Adrenal gland (tissue), 12 donors: ENCODE data around the gene RPL28. TPM values are rescaled to one million over a fixed set of nuclear protein-coding genes. Genes with fewer than 3 reads are reported as not detected.

Experiments used
- DNase-seq, 7 donors: peaks; one replicate each; pipeline ENCODE4 v3.0.0-alpha.2; 2019 to 2020
- H3K27ac ChIP-seq, 5 donors: fragments of 200-600 bp; sonication (generic) in 4 of 5; 1 replicate in 3 of 5; 2 replicates in 2 of 5; pipeline versions ENCODE4 v1.5.1 to v1.8.0; 2016 to 2020; ENCODE audit warnings: mild to moderate bottlenecking in 1 of 5
- H3K27me3 ChIP-seq: fragments of 200-600 bp; 2 replicates; pipeline ENCODE4 v1.8.0; 2021
- H3K36me3 ChIP-seq, 2 donors: fragments of 200-600 bp; replicated peaks in 1 of 2; 1 replicate in 1 of 2; 2 replicates in 1 of 2; pipeline versions ENCODE4 v1.5.1 to v1.8.0; 2018 to 2022
- H3K4me1 ChIP-seq, 2 donors: fragments of 200-600 bp; replicated peaks in 1 of 2; 1 replicate in 1 of 2; 2 replicates in 1 of 2; pipeline versions ENCODE4 v1.5.1 to v1.8.0; 2018 to 2021
- H3K4me3 ChIP-seq, 4 donors: fragments of 200-600 bp; sonication (generic) in 3 of 4; one replicate each; pipeline ENCODE4 v1.5.1; 2016 to 2018
- H3K9me3 ChIP-seq, 3 donors: fragments of 200-600 bp; sonication (generic) in 1 of 3; replicated peaks in 1 of 3; 1 replicate in 2 of 3; 2 replicates in 1 of 3; pipeline versions ENCODE4 v1.5.1 to v1.8.0; 2016 to 2021
- CTCF ChIP-seq, 6 experiments: fragments of 450-650 bp in 4 of 6; fragments of 200-600 bp in 2 of 6; sonication (generic) in 1 of 6; IDR thresholded peaks; 1 replicate in 5 of 6; 2 replicates in 1 of 6; pipeline versions ENCODE4 v1.5.1 to v1.8.0; 2016 to 2021; ENCODE audit warnings: antibody characterized with exemption in 6 of 6, mild to moderate bottlenecking in 2 of 6, moderate library complexity in 1 of 6
- POLR2A ChIP-seq, 2 donors: fragments of 450-650 bp; IDR thresholded peaks; one replicate each; pipeline ENCODE4 v1.6.1; 2017; ENCODE audit warnings: antibody characterized with exemption in 2 of 2, mild to moderate bottlenecking in 2 of 2, moderate library complexity in 1 of 2
- WGBS, 4 donors: extraction: QIAGEN DNeasy Blood & Tissue Kit in 2 of 4; methylation state at CpG; one replicate each; pipeline versions ENCODE4 v1.1.5 to v1.1.7; 2013 to 2017; 5-methylcytosine and 5-hydroxymethylcytosine counted together
- intact Hi-C, 2 donors: fragments of 100-400 bp; cut with DNase I; formaldehyde crosslinking; loops; one replicate each; pipeline versions ENCODE4 v1.14.1 to v1.15.0; 2022 to 2023
- polyA plus RNA-seq, 3 donors: library from polyadenylated mRNA; stranded (reverse); fragments of 200-250 nt in 2 of 3; fragments of 350-450 nt in 1 of 3; fragmentation: Illumina TruSeq in 1 of 3; extraction: RNeasy Lipid Tissue Mini Kit (QIAGEN cat#74804) in 1 of 3; gene quantifications; one replicate each; pipeline ENCODE4 v1.2.3, GENCODE V29; 2013 to 2014
- total RNA-seq, 9 donors: library from RNA; depleted of rRNA in 4 of 9; stranded (reverse); fragments of >200 nt in 4 of 9; fragments of 120-200 nt in 1 of 9; fragmentation: NEBNext Ultra II Directional in 1 of 9; extraction: Animal tissue kit (Norgen Biotek cat#: 25700) in 1 of 9; gene quantifications; one replicate each; pipeline versions ENCODE4 v1.1.0 to v1.2.4, GENCODE V29; 2013 to 2023
- donor health status: healthy with polysubstance abuse.
- donor health status: Bipolar disorder and iron deficiency.
- donor health status: DM: yes; HTN: yes; CAD: no.
- donor health status: DM: no; HTN: no; CAD: no.
- donor health status: DM: no; HTN: no; CAD: no.
- donor health status: DM: yes; HTN: yes; CAD: no.

Gene RPL28
- total and polyA plus RNA-seq, 12 donors: 194 to 2,804 (median 1,045) TPM

GRCh38 chr19:55441692-55442321 lies 56.1 kb downstream of the RPL28 start:
- H3K4me1 ChIP-seq: no peaks in the 10 kb centered on the region
- intact Hi-C loops: no loop called here
- no peak for DNase-seq
- peaks cover 55% of the 10 kb centered on the region for H3K27me3 ChIP-seq
- H3K4me3 ChIP-seq: no peak overlapping the region
- H3K36me3 ChIP-seq: no peaks in the 10 kb centered on the region
- no peak overlapping the region for H3K27ac ChIP-seq
- 3 to 6% (median 5%) methylated on average over 7 to 39 of the region's 39 CpGs for WGBS, 4 donors
- no peaks in the 10 kb centered on the region for H3K9me3 ChIP-seq
- TF ChIP-seq CTCF (IDR thresholded peaks at IDR 0.05) (no peak), POLR2A (IDR thresholded peaks at IDR 0.05) (no peak)

- WGBS, 4 donors: 0 to 3% (median 2%) methylated on average over 13 to 61 of the region's 72 CpGs
- intact Hi-C loops: no loop called here
- Histone ChIP-seq H3K9me3 (no peaks in the 10 kb centered on the region), H3K36me3 (no peaks in the 10 kb centered on the region), H3K4me3 (no peak overlapping the region), H3K27me3 (peaks cover 55% of the 10 kb centered on the region), H3K27ac (no peak overlapping the region), H3K4me1 (no peaks in the 10 kb centered on the region)
- TF ChIP-seq POLR2A (IDR thresholded peaks at IDR 0.05): no peak
- TF ChIP-seq CTCF (IDR thresholded peaks at IDR 0.05): no peak
- DNase-seq: no peak
Observed at GRCh38 chr19:55442372-55442961, 56.7 kb downstream of the RPL28 start.

- H3K9me3 ChIP-seq: no peaks in the 10 kb centered on the region
- TF ChIP-seq CTCF (IDR thresholded peaks at IDR 0.05): no peak
- no peak for TF ChIP-seq POLR2A (IDR thresholded peaks at IDR 0.05)
- no peak within 1 kb of the TSS for H3K27ac ChIP-seq
- DNase-seq: no peak
- no peaks in the 10 kb centered on the region for H3K36me3 ChIP-seq
- no peaks in the 10 kb centered on the region for H3K4me1 ChIP-seq
- 1 to 2% (median 2%) methylated on average over 42 to 43 of the region's 43 CpGs for WGBS, 4 donors
- no peak within 1 kb of the TSS for H3K4me3 ChIP-seq
- H3K27me3 ChIP-seq: peaks cover 55% of the 10 kb centered on the region
- intact Hi-C loops: no loop called here
Observed at GRCh38 chr19:55443045-55443823, 57.5 kb downstream of the RPL28 start, which contains the start of gene SHISA7. Gene SHISA7 (minus strand): TSS chr19:55443300. CDS start chr19:55442863, 437 bp downstream.

GRCh38 chr19:55443824-55444480 lies 58.2 kb downstream of the RPL28 start:
- no peak for DNase-seq
- Histone ChIP-seq H3K27me3 (peaks cover 51% of the 10 kb centered on the region), H3K4me1 (no peaks in the 10 kb centered on the region), H3K36me3 (no peaks in the 10 kb centered on the region), H3K27ac (no peak overlapping the region), H3K9me3 (no peaks in the 10 kb centered on the region), H3K4me3 (no peak overlapping the region)
- 29 to 34% (median 31%) methylated on average over 17 to 18 of the region's 18 CpGs for WGBS, 4 donors
- intact Hi-C loops: no loop called here
- TF ChIP-seq CTCF (IDR thresholded peaks at IDR 0.05) (no peak), POLR2A (IDR thresholded peaks at IDR 0.05) (no peak)
